Small intestine (tissue), 7 donors: Measurements from ENCODE around the gene TTF1. TPM values are rescaled to one million over a fixed set of nuclear protein-coding genes. Genes with fewer than 3 reads are reported as not detected.

Experiments
- DNase-seq, 2 donors: peaks; one replicate each; pipeline versions ENCODE4 v3.0.0 to v3.0.0-alpha.2; 2013
- FAIRE-seq: peaks from 2 replicates; lab custom pipeline; 2012; peaks lifted over from hg19 to GRCh38; lab: Jason Lieb, UNC
- H3K27ac ChIP-seq, 3 donors: one replicate each; pipeline ENCODE4 v1.5.1; 2013; ENCODE audit warnings: low read length in 2 of 3, mild to moderate bottlenecking in 2 of 3, control low read depth in 1 of 3, inconsistent platforms in 1 of 3, low read depth in 1 of 3, moderate library complexity in 1 of 3
- H3K27me3 ChIP-seq, 3 donors: one replicate each; pipeline ENCODE4 v1.6.1; 2013; ENCODE audit warnings: low read length in 3 of 3, inconsistent platforms in 1 of 3; ENCODE audit not compliant: control insufficient read depth in 3 of 3, insufficient read depth in 3 of 3
- H3K36me3 ChIP-seq, 3 donors: one replicate each; pipeline ENCODE4 v1.6.1; 2013; ENCODE audit warnings: low read length in 3 of 3, inconsistent platforms in 1 of 3, low read depth in 1 of 3, mild to moderate bottlenecking in 1 of 3, moderate library complexity in 1 of 3; ENCODE audit not compliant: control insufficient read depth in 3 of 3, insufficient read depth in 2 of 3
- H3K4me1 ChIP-seq, 3 donors: one replicate each; pipeline ENCODE4 v1.6.1; 2013; ENCODE audit warnings: low read length in 2 of 3, inconsistent platforms in 1 of 3, low read depth in 1 of 3, mild to moderate bottlenecking in 1 of 3, moderate library complexity in 1 of 3; ENCODE audit not compliant: control insufficient read depth in 3 of 3, insufficient read depth in 2 of 3
- H3K4me3 ChIP-seq, 3 donors: one replicate each; pipeline ENCODE4 v1.5.1; 2013; ENCODE audit warnings: low read length in 3 of 3, control low read depth in 1 of 3, inconsistent platforms in 1 of 3, low read depth in 1 of 3, mild to moderate bottlenecking in 1 of 3, moderate library complexity in 1 of 3
- H3K9me3 ChIP-seq, 2 donors: one replicate each; pipeline ENCODE4 v1.6.1; 2013; ENCODE audit warnings: low read depth in 1 of 2, low read length in 1 of 2; ENCODE audit not compliant: control insufficient read depth in 2 of 2, insufficient read depth in 1 of 2
- WGBS, 3 donors: extraction: QIAGEN DNeasy Blood & Tissue Kit; methylation state at CpG; one replicate each; pipeline ENCODE4 v1.1.7; 2013; 5-methylcytosine and 5-hydroxymethylcytosine counted together
- polyA plus RNA-seq, 4 donors: library from polyadenylated mRNA; stranded (reverse) in 3 of 4; unstranded in 1 of 4; fragments of 200-250 nt in 3 of 4; fragments of 120-200 nt in 1 of 4; gene quantifications; one replicate each; pipeline versions ENCODE4 v1.2.1 to v1.2.3, GENCODE V29; 2013
- donor health status: healthy with polysubstance abuse.
- donor health status: control.
- donor health status: control.
- donor health status: Bipolar disorder and iron deficiency.
- donor health status: healthy.

Gene TTF1
- polyA plus RNA-seq, 4 donors, result 8.4 to 15.0 (median 11.0) TPM

DNA sequence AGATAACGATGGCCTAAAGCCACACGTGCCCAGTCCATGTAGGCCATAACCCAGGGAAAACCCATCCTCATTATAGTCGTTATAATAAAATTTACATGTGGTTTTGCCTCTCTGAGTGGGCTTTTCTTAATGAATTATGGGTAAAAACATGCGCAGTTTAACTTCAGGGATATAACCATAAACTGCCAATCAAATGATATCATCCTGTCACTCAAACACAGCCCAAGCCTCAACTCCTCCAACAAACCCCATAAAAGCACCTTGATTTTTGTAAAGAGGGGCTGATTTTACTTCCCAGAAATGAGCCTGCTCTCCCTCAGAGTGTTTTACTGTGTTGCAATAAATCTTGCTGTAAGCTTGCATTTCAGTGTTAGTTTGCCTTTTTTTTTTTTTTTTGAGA is 36.0 kb downstream of the TTF1 start:
- peaks cover 0 to 5% (median 4%) of the 10 kb centered on the region in 3 donors for H3K36me3 ChIP-seq
- no peaks in the 10 kb centered on the region for H3K27me3 ChIP-seq
- H3K4me3 ChIP-seq, result no peak overlapping the region
- H3K4me1 ChIP-seq, result no peaks in the 10 kb centered on the region
- DNase-seq (no peak), FAIRE-seq (no peak)
- no peaks in the 10 kb centered on the region for H3K9me3 ChIP-seq
- 86 to 91% (median 87%) methylated on average over 4 of the region's 4 CpGs for WGBS, 3 donors
- H3K27ac ChIP-seq, result no peak overlapping the region

DNA sequence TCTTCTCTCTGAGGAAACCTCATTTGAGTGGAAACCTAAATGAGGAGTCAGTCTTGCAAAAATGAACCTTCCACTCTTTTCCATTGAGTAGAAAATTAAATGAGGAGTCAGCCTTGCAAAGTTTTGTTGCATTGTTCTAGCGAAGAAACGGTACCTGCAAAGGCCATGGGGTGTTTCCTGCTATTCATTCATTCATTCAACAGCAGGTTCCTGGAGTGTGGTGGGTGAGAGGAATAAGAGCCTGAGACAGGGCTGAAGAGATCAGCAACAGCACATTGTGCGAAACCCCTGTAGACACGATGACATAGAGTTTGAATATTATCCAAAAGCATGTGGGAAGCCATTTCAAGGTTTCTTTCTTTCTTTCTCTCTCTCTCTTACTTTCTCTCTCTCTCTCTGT is 37.2 kb downstream of the TTF1 start:
- Histone ChIP-seq H3K4me3 (no peak overlapping the region), H3K4me1 (no peaks in the 10 kb centered on the region), H3K9me3 (no peaks in the 10 kb centered on the region), H3K27ac (no peak overlapping the region), H3K27me3 (no peaks in the 10 kb centered on the region), H3K36me3 (no peaks in the 10 kb centered on the region)
- 91% methylated on average over 4 of the region's 4 CpGs for WGBS, 3 donors
- FAIRE-seq (no peak), DNase-seq (no peak)

DNA sequence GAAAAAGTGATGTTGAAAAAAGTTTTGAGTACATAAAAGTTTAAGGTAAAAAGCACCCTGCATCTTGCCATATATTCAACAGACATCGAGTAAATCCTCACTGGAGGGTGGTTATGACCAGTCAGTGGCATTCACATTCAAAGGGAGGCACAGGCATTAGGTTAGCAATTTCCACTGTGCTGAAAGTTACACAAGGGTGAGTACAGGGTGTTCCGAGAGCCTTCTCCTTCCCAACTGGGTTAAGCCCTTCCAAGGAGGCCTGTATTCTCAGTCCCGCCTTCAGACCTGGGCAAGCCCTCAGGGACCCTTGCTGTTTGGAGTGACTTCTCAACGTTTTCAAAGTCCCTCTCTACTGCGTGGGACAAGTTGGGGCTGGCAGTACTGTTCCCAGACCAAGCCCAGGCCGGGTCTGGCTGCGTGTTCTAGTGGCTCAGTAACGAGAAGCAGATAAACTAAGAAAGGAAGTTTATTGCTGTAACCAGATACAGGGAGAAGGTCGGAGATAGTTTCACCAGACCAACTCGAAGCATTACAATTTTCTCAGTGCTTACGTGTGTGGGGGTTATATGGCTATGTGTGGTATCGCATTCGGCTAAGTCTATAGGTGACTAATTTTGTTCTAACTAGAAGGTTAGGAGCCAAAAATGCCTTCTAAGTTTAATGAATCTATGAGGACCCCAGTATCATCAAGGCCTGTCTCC is 38.9 kb downstream of the TTF1 start:
- no peaks in the 10 kb centered on the region for H3K9me3 ChIP-seq
- no peak for FAIRE-seq
- H3K36me3 ChIP-seq, result no peaks in the 10 kb centered on the region
- H3K27ac ChIP-seq, result no peak overlapping the region
- H3K4me1 ChIP-seq, result no peaks in the 10 kb centered on the region
- 72 to 79% (median 79%) methylated on average over 13 of the region's 13 CpGs for WGBS, 3 donors
- H3K27me3 ChIP-seq, result no peaks in the 10 kb centered on the region
- H3K4me3 ChIP-seq, result no peak overlapping the region
- no peak for DNase-seq

DNA sequence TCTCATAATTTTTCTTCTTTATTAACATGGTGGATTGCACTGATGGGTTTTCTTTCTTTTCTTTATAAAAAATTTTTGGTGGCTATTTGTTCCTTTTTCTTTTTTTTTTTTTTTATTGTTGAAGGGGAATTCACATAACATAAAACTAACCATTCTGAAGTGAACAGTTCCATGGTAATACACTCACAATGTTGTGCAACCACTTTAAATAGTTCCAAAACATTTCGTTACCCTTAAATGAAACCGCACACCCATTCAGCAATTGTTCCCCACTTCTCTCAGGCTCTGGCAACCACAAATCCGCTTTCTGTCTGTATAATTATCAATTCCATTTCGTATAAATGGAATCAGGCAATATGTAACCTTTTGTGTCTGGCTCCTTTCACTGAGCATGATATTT is 40.2 kb downstream of the TTF1 start:
- no peaks in the 10 kb centered on the region for H3K9me3 ChIP-seq
- H3K27me3 ChIP-seq, result no peaks in the 10 kb centered on the region
- H3K36me3 ChIP-seq, result no peaks in the 10 kb centered on the region
- WGBS, 3 donors, result 89 to 92% (median 91%) methylated on average over 4 of the region's 4 CpGs
- H3K4me3 ChIP-seq, result no peak overlapping the region
- FAIRE-seq (no peak), DNase-seq (no peak)
- H3K27ac ChIP-seq, result no peak overlapping the region
- no peaks in the 10 kb centered on the region for H3K4me1 ChIP-seq

DNA sequence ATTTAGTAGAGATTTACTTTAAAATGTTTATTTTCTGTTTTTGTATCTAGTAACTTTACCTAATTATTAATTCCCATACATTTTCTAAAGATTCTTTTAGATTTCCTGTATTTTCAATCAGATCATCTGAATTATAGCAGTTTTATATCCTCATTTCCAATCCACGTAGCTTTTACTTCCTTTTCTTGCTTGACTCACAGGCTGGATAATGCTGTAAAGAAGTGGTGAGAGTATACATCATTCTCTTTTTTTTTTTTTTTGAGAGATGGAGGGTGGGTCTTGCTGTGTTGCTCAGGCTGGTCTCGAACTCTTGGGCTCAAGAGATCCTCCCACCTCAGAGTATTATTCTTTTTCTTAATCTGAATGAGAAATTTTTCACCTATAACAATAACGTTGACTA is 40.7 kb downstream of the TTF1 start:
- FAIRE-seq (no peak), DNase-seq (no peak)
- no peak overlapping the region for H3K27ac ChIP-seq
- no peak overlapping the region for H3K4me3 ChIP-seq
- 69 to 75% (median 70%) methylated on average over 3 of the region's 3 CpGs for WGBS, 3 donors
- no peaks in the 10 kb centered on the region for H3K36me3 ChIP-seq
- H3K9me3 ChIP-seq, result no peaks in the 10 kb centered on the region
- H3K27me3 ChIP-seq, result no peaks in the 10 kb centered on the region
- no peaks in the 10 kb centered on the region for H3K4me1 ChIP-seq

DNA sequence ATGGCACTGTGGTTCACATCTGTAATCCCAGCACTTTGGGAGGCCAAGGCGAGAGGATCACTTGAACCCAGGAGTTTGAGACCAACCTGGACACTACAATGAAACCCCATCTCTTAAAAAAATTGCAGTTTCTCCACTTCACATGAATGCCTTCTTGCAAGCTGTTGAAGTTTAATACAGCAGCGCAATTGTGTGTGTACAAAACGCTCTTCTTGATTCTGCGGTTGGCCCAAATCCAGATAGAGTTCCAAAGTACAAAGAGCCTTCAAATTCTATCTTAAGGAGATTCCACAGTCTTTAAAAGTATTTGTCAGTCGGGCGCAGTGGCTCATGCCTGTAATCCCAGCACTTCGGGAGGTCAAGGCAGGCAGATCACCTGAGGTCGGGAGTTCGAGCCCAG is 42.6 kb downstream of the TTF1 start:
- no peaks in the 10 kb centered on the region for H3K4me1 ChIP-seq
- no peak overlapping the region for H3K4me3 ChIP-seq
- DNase-seq (peak in 1 of 2 donors; percentile 65), FAIRE-seq (no peak)
- WGBS, 3 donors, result 24 to 67% (median 45%) methylated on average over 9 of the region's 9 CpGs
- H3K27me3 ChIP-seq, result no peaks in the 10 kb centered on the region
- H3K27ac ChIP-seq, result no peak overlapping the region
- no peaks in the 10 kb centered on the region for H3K9me3 ChIP-seq
- no peaks in the 10 kb centered on the region for H3K36me3 ChIP-seq

DNA sequence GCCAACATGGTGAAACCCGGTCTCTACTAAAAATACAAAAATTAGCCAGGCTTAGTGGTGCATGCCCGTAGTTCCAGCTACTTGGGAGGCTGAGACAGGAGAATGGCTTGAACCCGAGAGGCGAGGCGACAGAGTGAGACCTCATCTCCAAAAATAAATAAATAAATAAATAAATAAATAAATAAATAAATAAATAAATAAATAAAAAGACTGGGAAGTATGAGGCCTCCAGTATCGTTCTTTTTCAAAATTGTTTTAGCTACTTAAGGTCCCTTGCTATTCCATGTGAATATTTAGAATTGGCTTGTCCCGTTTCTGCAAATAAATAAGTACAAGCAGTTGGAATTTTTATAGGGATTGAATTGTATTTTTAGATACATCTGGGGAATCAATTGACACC is 48.9 kb downstream of the TTF1 start:
- no peaks in the 10 kb centered on the region for H3K9me3 ChIP-seq
- no peak overlapping the region for H3K4me3 ChIP-seq
- H3K27ac ChIP-seq, result no peak overlapping the region
- H3K4me1 ChIP-seq, result peaks cover 2 to 9% (median 8%) of the 10 kb centered on the region in 3 donors
- H3K36me3 ChIP-seq, result peaks cover 0 to 10% (median 4%) of the 10 kb centered on the region in 3 donors
- WGBS, 3 donors, result 89 to 93% (median 91%) methylated on average over 7 of the region's 7 CpGs
- H3K27me3 ChIP-seq, result no peaks in the 10 kb centered on the region
- DNase-seq, result no peak
- no peak for FAIRE-seq

DNA sequence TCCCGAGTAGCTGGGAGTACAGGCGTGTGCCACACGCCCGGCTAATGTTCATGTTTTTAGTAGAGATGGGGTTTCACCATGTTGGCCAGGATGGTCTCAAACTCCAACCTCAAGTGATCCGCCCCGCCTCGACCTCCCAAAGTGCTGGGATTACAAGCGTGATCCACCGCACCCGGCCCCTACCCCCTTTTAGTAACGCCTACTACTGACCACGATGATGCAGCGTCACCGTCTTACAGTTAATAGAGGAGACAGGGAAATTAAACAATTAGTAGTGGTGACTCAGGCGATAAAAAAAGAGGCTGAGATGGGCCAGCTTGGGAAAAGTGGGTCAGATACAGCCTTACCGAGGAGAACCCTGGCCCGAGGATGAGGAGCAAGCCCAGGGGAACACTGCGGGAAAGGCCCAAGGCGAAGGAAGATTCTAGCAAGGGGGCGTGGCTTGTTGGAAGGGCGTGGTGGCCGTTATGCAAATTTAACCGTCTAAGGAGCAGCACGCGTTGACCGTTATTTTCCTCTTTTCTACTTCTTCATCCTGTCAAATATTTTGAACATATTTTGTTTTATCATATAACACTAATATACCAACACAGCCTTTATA is 50.2 kb downstream of the TTF1 start:
- Histone ChIP-seq H3K27ac (no peak overlapping the region), H3K36me3 (peaks cover 0 to 15% (median 4%) of the 10 kb centered on the region in 3 donors), H3K27me3 (no peaks in the 10 kb centered on the region), H3K4me1 (peaks cover 5 to 17% (median 10%) of the 10 kb centered on the region in 3 donors), H3K9me3 (no peaks in the 10 kb centered on the region), H3K4me3 (no peak overlapping the region)
- 92 to 96% (median 93%) methylated on average over 26 of the region's 26 CpGs for WGBS, 3 donors
- DNase-seq, result no peak
- no peak for FAIRE-seq
